HEK293 (cell line): ENCODE data around the gene PLCD3.

Source experiments
- CTCF ChIP-seq: fragments of 450-650 bp; formaldehyde crosslinking; IDR thresholded peaks from 2 replicates; pipeline ENCODE4 v1.5.1; 2016; ENCODE audit warnings: missing biosample characterization, missing genetic modification characterization
- OVOL3 ChIP-seq: fragments of 450-650 bp; formaldehyde crosslinking; IDR thresholded peaks from 2 replicates; pipeline ENCODE4 v1.5.1; 2016; ENCODE audit warnings: missing biosample characterization, missing genetic modification characterization
- ZBTB26 ChIP-seq: fragments of 450-650 bp; formaldehyde crosslinking; optimal IDR thresholded peaks from 2 replicates; pipeline ENCODE3; 2016; ENCODE audit warnings: missing biosample characterization, mild to moderate bottlenecking, missing genetic modification characterization
- ZNF266 ChIP-seq: fragments of 450-650 bp; formaldehyde crosslinking; IDR thresholded peaks from 2 replicates; pipeline ENCODE4 v1.5.1; 2016; ENCODE audit warnings: missing biosample characterization, missing genetic modification characterization, low read depth
- ZNF274 ChIP-seq, 2 experiments: fragments of 200-500 bp in 1 of 2; fragments of 450-650 bp in 1 of 2; sonication (Bioruptor generic) in 1 of 2; formaldehyde crosslinking in 1 of 2; IDR thresholded peaks; 2 replicates each; pipeline versions ENCODE4 v1.5.1 to v1.6.1; 2014 to 2016; ENCODE audit warnings: borderline replicate concordance in 1 of 2, inconsistent platforms in 1 of 2, low read length in 1 of 2, missing biosample characterization in 1 of 2, missing genetic modification characterization in 1 of 2
- ZNF704 ChIP-seq: fragments of 450-650 bp; formaldehyde crosslinking; IDR thresholded peaks from 2 replicates; pipeline ENCODE4 v1.5.1; 2016; ENCODE audit warnings: missing biosample characterization, missing genetic modification characterization

GRCh38 chr17:45117848-45118646 is 14.3 kb downstream of the PLCD3 start:
- TF ChIP-seq CTCF (tag by site-specific recombination) = no peak
- no peak for TF ChIP-seq ZNF266 (tag by site-specific recombination)
- TF ChIP-seq OVOL3 (tag by site-specific recombination) = no peak
- no peak for TF ChIP-seq ZNF704 (tag by site-specific recombination)
- no peak for TF ChIP-seq ZNF274 (IDR thresholded peaks at IDR 0.05; ENCODE audit: low read length)
- no peak for TF ChIP-seq ZNF274 (tag by site-specific recombination; IDR thresholded peaks at IDR 0.05; ENCODE audit: borderline replicate concordance)
- TF ChIP-seq ZBTB26 (tag by site-specific recombination) = no peak
